Measurements from ENCODE around the gene ZNF618. TPM values are rescaled to one million over a fixed set of nuclear protein-coding genes. Genes with fewer than 3 reads are reported as not detected.

The ZNF618 gene
- total RNA-seq, 2 experiments from 2014 or later, result not detected

DNA sequence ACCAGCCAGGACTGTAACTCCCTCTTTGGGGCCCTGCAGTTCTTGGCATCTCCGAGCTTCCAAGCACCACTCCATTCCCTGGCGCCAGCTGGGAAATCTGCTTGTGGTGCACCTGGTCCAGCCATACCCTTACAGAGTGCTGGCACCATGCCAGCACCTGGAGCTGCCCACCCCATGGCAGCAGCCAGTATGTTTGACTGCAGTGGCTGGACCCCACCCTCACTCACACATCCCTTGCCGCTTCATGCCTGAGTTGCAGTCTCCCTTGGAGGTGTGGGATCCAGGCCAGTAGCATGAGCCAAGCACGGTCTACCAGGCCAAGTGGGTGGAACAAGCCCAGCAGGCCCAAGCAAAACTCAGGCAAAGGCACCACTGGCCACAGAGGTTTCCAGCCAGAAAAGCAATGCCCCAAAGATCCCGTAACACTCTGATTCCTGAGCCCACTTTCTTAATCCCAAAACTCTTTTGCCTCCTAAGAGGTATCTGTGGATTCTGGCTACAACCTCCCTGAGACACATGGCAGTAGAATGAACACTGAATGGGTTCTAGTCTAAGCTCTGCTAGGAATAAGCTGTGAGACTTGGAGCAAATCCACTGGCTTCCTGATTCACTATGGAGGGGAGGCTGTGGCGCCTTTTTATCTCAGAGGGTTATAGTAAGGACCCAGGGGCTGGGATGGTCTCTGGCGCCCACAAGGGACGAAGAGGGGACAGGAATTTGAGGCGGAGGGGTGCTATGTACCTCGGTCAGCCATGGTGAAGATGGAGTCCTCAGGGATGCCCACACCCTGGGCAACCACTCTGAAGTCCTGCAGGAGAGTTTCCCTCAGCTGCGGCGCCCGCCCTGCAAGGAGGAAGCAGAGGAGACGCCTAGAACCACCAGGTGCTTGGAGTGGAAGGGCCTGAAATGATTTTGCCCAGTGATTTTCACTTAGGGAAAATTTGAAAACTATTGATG is 196.4 kb downstream of the ZNF618 start:
- Histone ChIP-seq H2AFZ (ENCODE audit: low read length) (no peak overlapping the region), H3K36me3 (ENCODE audit: insufficient read depth, low read length) (no peaks in the 10 kb centered on the region), H3K27ac (ENCODE audit: low read depth, low read length, poor library complexity, severe bottlenecking) (no peak overlapping the region), H3K4me2 (ENCODE audit: low read length) (no peak overlapping the region), H4K20me1 (ENCODE audit: insufficient read depth, low read length) (no peaks in the 10 kb centered on the region), H3K4me3 (ENCODE audit: low read depth, low read length, poor library complexity, severe bottlenecking) (no peak overlapping the region), H3K9me3 (ENCODE audit: low read length) (no peaks in the 10 kb centered on the region), H3K9me2 (ENCODE audit: insufficient read depth, low read length) (no peaks in the 10 kb centered on the region), H3K4me1 (ENCODE audit: insufficient read depth, low read length, poor library complexity, severe bottlenecking) (no peaks in the 10 kb centered on the region), H3K79me2 (ENCODE audit: insufficient read depth, low read depth, low read length) (no peaks in the 10 kb centered on the region)
- intact Hi-C loops (cut with micrococcal nuclease; ENCODE audit: unreplicated experiment), result no loop called here
- no peak for TF ChIP-seq CTCF (conservative IDR thresholded peaks at IDR 0.05; ENCODE audit: low read length)
- TF ChIP-seq EZH2phosphoT487 (IDR thresholded peaks at IDR 0.05; ENCODE audit: borderline replicate concordance, low read depth, low read length), result no peak
- BruUV-seq (replicated peaks), result no TSS peak
- CTCF ChIA-PET (ENCODE audit: unreplicated experiment), result interaction anchor here (1.0 kb wide), 1 partner anchor 10 kb away, joined by 4 read pairs; no protein-coding TSS in a partner anchor
- no peak for DNase-seq (ENCODE audit: low spot score)
- POLR2A ChIA-PET, result interaction anchor here (0.8 kb wide), 1 partner anchor 37 kb away, joined by 3 read pairs; no protein-coding TSS in a partner anchor

- DNase-seq (ENCODE audit: low spot score), result no peak
- BruUV-seq (replicated peaks), result no TSS peak
- Histone ChIP-seq H3K4me3 (ENCODE audit: low read depth, low read length, poor library complexity, severe bottlenecking) (no peak overlapping the region), H3K4me1 (ENCODE audit: insufficient read depth, low read length, poor library complexity, severe bottlenecking) (no peaks in the 10 kb centered on the region), H3K4me2 (ENCODE audit: low read length) (no peak overlapping the region), H2AFZ (ENCODE audit: low read length) (no peak overlapping the region), H3K27ac (ENCODE audit: low read depth, low read length, poor library complexity, severe bottlenecking) (no peak overlapping the region), H3K36me3 (ENCODE audit: insufficient read depth, low read length) (no peaks in the 10 kb centered on the region), H3K79me2 (ENCODE audit: insufficient read depth, low read depth, low read length) (no peaks in the 10 kb centered on the region), H3K9me2 (ENCODE audit: insufficient read depth, low read length) (no peaks in the 10 kb centered on the region), H3K9me3 (ENCODE audit: low read length) (no peaks in the 10 kb centered on the region), H4K20me1 (ENCODE audit: insufficient read depth, low read length) (no peaks in the 10 kb centered on the region)
- intact Hi-C loops (cut with micrococcal nuclease; ENCODE audit: unreplicated experiment), result no loop called here
- ChIA-PET CTCF (ENCODE audit: unreplicated experiment) (no interaction called here), POLR2A (no interaction called here)
- TF ChIP-seq EZH2phosphoT487 (IDR thresholded peaks at IDR 0.05; ENCODE audit: borderline replicate concordance, low read depth, low read length) (no peak), CTCF (conservative IDR thresholded peaks at IDR 0.05; ENCODE audit: low read length) (no peak)
Measured at GRCh38 chr9:114075602-114076001, 199.5 kb downstream of the ZNF618 start.
